ENCODE results near the gene DHDH. TPM values are rescaled to one million over a fixed set of nuclear protein-coding genes. Genes with fewer than 3 reads are reported as not detected.

The DHDH gene
- total and polyA plus RNA-seq, 2 of the 13 experiments (the other 11 are each of a cell fraction or from before 2014, with no cell fraction given), result 0.13 to 0.91 TPM

- TF ChIP-seq GRHL1 (CRISPR knock-in tag; conservative IDR thresholded peaks at IDR 0.05) (no peak), ZNF263 (CRISPR knock-in tag; IDR thresholded peaks at IDR 0.05) (peak; percentile 54; the same call in 1 of the 2 replicates), NBN (conservative IDR thresholded peaks at IDR 0.05) (no peak), SMARCE1 (IDR thresholded peaks at IDR 0.05; ENCODE audit: borderline replicate concordance) (no peak), ZNF850 (CRISPR knock-in tag; conservative IDR thresholded peaks at IDR 0.05) (no peak), ZNF331 (CRISPR knock-in tag; IDR thresholded peaks at IDR 0.05) (peak; percentile 85; the same call in 1 of the 2 replicates), DNMT3B (CRISPR knock-in tag; conservative IDR thresholded peaks at IDR 0.05) (no peak), PRDM15 (CRISPR knock-in tag; IDR thresholded peaks at IDR 0.05) (no peak), ZNF280B (CRISPR knock-in tag; IDR thresholded peaks at IDR 0.05; ENCODE audit: borderline replicate concordance) (no peak), SRSF9 (IDR thresholded peaks at IDR 0.05; ENCODE audit: borderline replicate concordance, insufficient read depth, low read depth, low read length, poor library complexity, severe bottlenecking) (no peak), XRCC5 (optimal IDR thresholded peaks at IDR 0.05; ENCODE audit: low read length) (peak; percentile 50), NRL (CRISPR knock-in tag; IDR thresholded peaks at IDR 0.05; ENCODE audit: borderline replicate concordance) (peak; percentile 98), THAP11 (CRISPR knock-in tag; IDR thresholded peaks at IDR 0.05) (peak; percentile 84), SP1 (IDR thresholded peaks at IDR 0.05) (no peak), SP1 (CRISPR knock-in tag; IDR thresholded peaks at IDR 0.05) (0 out of 2 replicates have a peak, but pooled peaks have one; percentile 20), ZSCAN25 (CRISPR knock-in tag; IDR thresholded peaks at IDR 0.05) (peak; percentile 96), ZMAT5 (CRISPR knock-in tag; IDR thresholded peaks at IDR 0.05; ENCODE audit: borderline replicate concordance, low read depth) (no peak), SP4 (CRISPR knock-in tag; IDR thresholded peaks at IDR 0.05) (no peak), ZNF292 (CRISPR knock-in tag; IDR thresholded peaks at IDR 0.05; ENCODE audit: borderline replicate concordance, low read depth) (no peak), FOXM1 (CRISPR knock-in tag; IDR thresholded peaks at IDR 0.05) (no peak), HOXA7 (CRISPR knock-in tag; IDR thresholded peaks at IDR 0.05) (no peak), ZC3H4 (CRISPR knock-in tag; IDR thresholded peaks at IDR 0.05; ENCODE audit: borderline replicate concordance) (no peak), ZNF652 (CRISPR knock-in tag; IDR thresholded peaks at IDR 0.05; ENCODE audit: borderline replicate concordance, low read depth) (no peak), PBX2 (CRISPR knock-in tag; IDR thresholded peaks at IDR 0.05) (no peak)
Observed at GRCh38 chr19:48907671-48908070, 25.8 kb upstream of the DHDH start (continued).
